Lung (tissue), 12 donors: Measurements from ENCODE around the gene CCDC77. TPM values are rescaled to one million over a fixed set of nuclear protein-coding genes. Genes with fewer than 3 reads are reported as not detected.

Experiments used
- ATAC-seq: fragments of 200-7000 bp; cut with Tn5 transposase; one replicate; pipeline ENCODE4 v1.9.1; 2020; ENCODE audit warnings: moderate number of reproducible peaks; ENCODE audit not compliant: insufficient read depth, low FRiP score
- DNase-seq, 3 donors: peaks; one replicate each; pipeline ENCODE4 v3.0.0-alpha.2; 2013 to 2017
- H3K27ac ChIP-seq, 2 donors: one replicate each; pipeline ENCODE4 v1.5.1; 2013; ENCODE audit warnings: mild to moderate bottlenecking in 2 of 2, moderate library complexity in 2 of 2, control low read depth in 1 of 2, inconsistent platforms in 1 of 2, low read depth in 1 of 2, low read length in 1 of 2
- H3K27me3 ChIP-seq, 3 donors: one replicate each; pipeline ENCODE4 v1.5.1; 2013; ENCODE audit warnings: low read length in 2 of 3; ENCODE audit not compliant: control insufficient read depth in 3 of 3, insufficient read depth in 3 of 3
- H3K36me3 ChIP-seq, 4 donors: one replicate each; pipeline ENCODE4 v1.5.1; 2013; ENCODE audit warnings: low read length in 4 of 4, mild to moderate bottlenecking in 1 of 4, moderate library complexity in 1 of 4; ENCODE audit not compliant: control insufficient read depth in 4 of 4, insufficient read depth in 4 of 4
- H3K4me1 ChIP-seq, 5 donors: one replicate each; pipeline ENCODE4 v1.5.1; 2013; ENCODE audit warnings: low read length in 5 of 5, mild to moderate bottlenecking in 2 of 5, moderate library complexity in 1 of 5; ENCODE audit not compliant: control insufficient read depth in 5 of 5, insufficient read depth in 5 of 5
- H3K4me3 ChIP-seq: one replicate; pipeline ENCODE4 v1.5.1; 2013; ENCODE audit warnings: mild to moderate bottlenecking, control low read depth, moderate library complexity
- H3K9ac ChIP-seq, 2 donors: one replicate each; pipeline ENCODE4 v1.5.1; 2013; ENCODE audit warnings: low read length in 2 of 2, control low read depth in 1 of 2; ENCODE audit not compliant: insufficient read depth in 1 of 2
- H3K9me3 ChIP-seq, 4 donors: one replicate each; pipeline ENCODE4 v1.5.1; 2013; ENCODE audit warnings: low read length in 3 of 4, mild to moderate bottlenecking in 1 of 4, moderate library complexity in 1 of 4; ENCODE audit not compliant: control insufficient read depth in 4 of 4, insufficient read depth in 3 of 4
- CTCF ChIP-seq: IDR thresholded peaks from 2 replicates; pipeline ENCODE4 v1.5.1; 2012; ENCODE audit warnings: mild to moderate bottlenecking; ENCODE audit errors: control extremely low read depth, extremely low read depth
- WGBS, 2 donors: extraction: QIAGEN DNeasy Blood & Tissue Kit; methylation state at CpG; one replicate each; pipeline ENCODE4 v1.1.7; 2013; 5-methylcytosine and 5-hydroxymethylcytosine counted together
- polyA plus RNA-seq, 2 donors: library from polyadenylated mRNA; stranded (reverse); fragments of 200-250 nt; gene quantifications; one replicate each; pipeline ENCODE4 v1.2.1, GENCODE V29; 2013
- total RNA-seq, 2 donors: library from RNA; depleted of rRNA in 1 of 2; stranded (reverse); fragments of >200 nt in 1 of 2; gene quantifications; one replicate each; pipeline ENCODE4 v1.2.1, GENCODE V29; 2014 to 2021
- donor health status: control.
- donor health status: control.
- donor health status: Bipolar disorder and iron deficiency.
- donor health status: healthy.
- donor health status: DM: yes; HTN: yes; CAD: no.

The CCDC77 gene
- total and polyA plus RNA-seq, 4 donors, result 3.2 to 20.6 (median 5.0) TPM

DNA sequence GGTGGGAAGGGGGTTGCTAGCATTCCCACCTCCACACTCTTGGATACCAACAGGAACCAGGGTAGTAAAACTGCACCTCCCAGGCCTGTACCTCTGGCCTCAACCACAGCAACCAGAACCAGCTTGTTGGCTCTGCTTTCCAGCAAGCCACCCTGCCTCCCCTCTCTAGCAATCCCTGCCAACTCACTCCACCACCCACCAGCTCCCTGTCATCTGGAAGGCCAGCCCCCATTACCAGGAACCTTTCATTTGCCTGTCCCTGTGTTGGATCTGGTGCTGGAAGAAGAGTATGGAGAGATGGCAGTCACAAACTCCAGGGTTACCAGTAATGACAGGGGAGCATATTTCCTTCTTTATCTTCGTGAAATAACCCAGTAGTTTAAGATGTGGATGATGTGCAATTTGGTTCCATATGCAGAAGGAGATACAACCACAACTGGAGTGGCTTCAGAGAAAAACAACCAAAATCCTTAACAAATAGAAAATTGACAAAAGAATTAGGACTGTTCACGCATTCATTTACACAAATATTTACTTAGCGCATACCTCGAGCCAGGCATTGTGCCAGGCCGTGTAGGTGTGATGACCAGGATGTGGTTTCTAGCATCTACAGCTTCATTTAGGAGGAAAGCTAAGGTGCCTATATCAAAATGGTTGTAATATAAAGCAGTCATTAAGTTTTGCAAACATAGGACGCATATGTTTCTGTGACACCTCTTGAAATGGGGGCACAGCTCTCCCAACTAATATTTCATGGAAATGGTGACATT is 61.7 kb downstream of the CCDC77 start:
- Histone ChIP-seq H3K9ac (no peak overlapping the region), H3K4me3 (no peak overlapping the region), H3K27me3 (peaks cover 0 to 35% (median 28%) of the 10 kb centered on the region in 3 donors), H3K27ac (peak overlapping the region; percentile 46 to 90), H3K36me3 (no peaks in the 10 kb centered on the region), H3K9me3 (no peaks in the 10 kb centered on the region), H3K4me1 (peaks cover 0 to 8% (median 6%) of the 10 kb centered on the region in 5 donors)
- TF ChIP-seq CTCF, result no peak
- WGBS, 2 donors, result 53 to 67% methylated on average over 6 of the region's 6 CpGs
- no peak for ATAC-seq
- DNase-seq, result no peak

DNA sequence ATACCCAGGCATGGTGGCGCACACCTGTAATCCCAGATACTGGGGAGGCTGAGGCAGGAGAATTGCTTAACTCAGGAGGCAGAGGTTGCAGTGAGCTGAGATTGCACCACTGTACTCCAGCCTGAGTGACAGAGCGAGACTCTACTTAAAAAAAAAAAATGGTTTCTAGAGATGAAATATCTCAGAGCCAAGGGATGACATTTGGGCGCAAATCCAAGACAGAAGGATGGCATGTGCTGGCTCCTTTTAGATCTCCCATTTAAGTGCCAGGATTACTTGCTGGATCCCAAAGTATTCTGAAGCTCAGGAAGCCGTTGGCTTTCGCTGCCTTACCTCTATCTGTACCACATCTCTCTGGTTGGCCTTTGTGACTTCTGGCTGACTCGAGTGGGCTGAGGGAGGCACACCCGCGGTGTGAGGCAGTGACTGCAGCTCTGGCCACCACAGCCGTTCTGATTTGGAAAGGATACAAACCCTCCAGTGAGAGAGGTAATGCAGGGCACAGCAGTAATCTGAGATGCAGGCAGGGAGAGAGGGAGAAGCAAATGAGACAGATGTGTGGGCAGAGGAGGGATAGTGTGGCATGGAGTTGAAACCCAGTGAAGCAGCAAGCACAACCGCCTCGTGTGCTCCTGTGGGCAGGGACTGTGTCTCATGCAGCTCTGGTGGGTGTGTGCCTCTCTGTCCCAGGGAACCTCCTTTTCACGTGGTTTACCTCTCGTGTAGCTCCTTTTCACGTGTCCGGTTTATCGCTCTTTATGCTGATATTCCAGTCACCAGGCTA is 63.2 kb downstream of the CCDC77 start:
- Histone ChIP-seq H3K36me3 (no peaks in the 10 kb centered on the region), H3K27me3 (peaks cover 0 to 19% (median 17%) of the 10 kb centered on the region in 3 donors), H3K4me3 (no peak overlapping the region), H3K4me1 (peaks cover 0 to 10% (median 0%) of the 10 kb centered on the region in 5 donors), H3K27ac (peak overlapping the region; percentile 48 to 91), H3K9me3 (no peaks in the 10 kb centered on the region), H3K9ac (no peak overlapping the region)
- ATAC-seq (no peak), DNase-seq (no peak)
- 70 to 73% methylated on average over 16 of the region's 16 CpGs for WGBS, 2 donors
- TF ChIP-seq CTCF, result no peak

- H3K36me3 ChIP-seq, result no peaks in the 10 kb centered on the region
- ATAC-seq (no peak), DNase-seq (peak in 1 of 3 donors; percentile 25)
- H3K4me3 ChIP-seq, result no peak overlapping the region
- H3K9me3 ChIP-seq, result no peaks in the 10 kb centered on the region
- H3K27ac ChIP-seq, result peak overlapping the region; percentile 61 to 81
- H3K9ac ChIP-seq, result no peak overlapping the region
- H3K4me1 ChIP-seq, result peaks cover 0 to 10% (median 0%) of the 10 kb centered on the region in 5 donors
- no peak for TF ChIP-seq CTCF
- WGBS, 2 donors, result 73 to 89% methylated on average over 8 of the region's 8 CpGs
- H3K27me3 ChIP-seq, result peaks cover 0 to 19% (median 15%) of the 10 kb centered on the region in 3 donors
Measured at GRCh38 chr12:466039-466438, 64.6 kb downstream of the CCDC77 start.
